NCI-H524 treated with DMSO at 0.1 percent for 48 hours (cell line): ENCODE results near the gene C2orf92.

Experiments used
- DNase-seq: peaks from one replicate; lab custom pipeline; 2025; lab: John Stamatoyannopoulos, UW

Gene C2orf92

GRCh38 chr2:97745474-97746174 is 76.1 kb downstream of the C2orf92 start:
- DNase-seq, result no peak

GRCh38 chr2:97747285-97747684 is 77.8 kb downstream of the C2orf92 start:
- DNase-seq, result no peak

- no peak for DNase-seq
Observed at GRCh38 chr2:97747716-97748115, 78.2 kb downstream of the C2orf92 start.

DNA sequence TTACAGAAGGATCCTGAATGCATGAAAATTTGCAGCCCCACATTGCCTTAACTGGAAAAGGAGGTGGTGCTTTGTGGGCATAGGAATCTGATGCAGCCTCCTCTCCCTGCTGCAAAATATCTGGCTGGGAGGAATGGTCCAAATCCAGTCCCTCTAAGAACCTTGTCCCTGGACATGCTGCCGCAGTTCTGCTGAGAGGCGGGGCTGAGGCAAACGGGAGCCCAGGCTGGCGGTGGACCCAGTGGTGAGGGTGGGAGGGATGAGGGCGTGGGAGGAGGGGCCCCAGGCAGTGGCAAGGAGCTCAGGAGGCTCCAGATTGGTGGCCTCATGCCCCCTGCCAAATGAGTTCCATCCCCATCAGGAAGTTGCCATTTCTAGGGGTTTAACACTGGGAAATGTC is 80.1 kb downstream of the C2orf92 start:
- DNase-seq, result no peak

- no peak for DNase-seq
Observed at GRCh38 chr2:97750017-97750416, 80.5 kb downstream of the C2orf92 start.

GRCh38 chr2:97751752-97752151 is 82.2 kb downstream of the C2orf92 start:
- DNase-seq, result no peak
